ENCODE measurements around the gene LAMA5.

The LAMA5 gene

DNA sequence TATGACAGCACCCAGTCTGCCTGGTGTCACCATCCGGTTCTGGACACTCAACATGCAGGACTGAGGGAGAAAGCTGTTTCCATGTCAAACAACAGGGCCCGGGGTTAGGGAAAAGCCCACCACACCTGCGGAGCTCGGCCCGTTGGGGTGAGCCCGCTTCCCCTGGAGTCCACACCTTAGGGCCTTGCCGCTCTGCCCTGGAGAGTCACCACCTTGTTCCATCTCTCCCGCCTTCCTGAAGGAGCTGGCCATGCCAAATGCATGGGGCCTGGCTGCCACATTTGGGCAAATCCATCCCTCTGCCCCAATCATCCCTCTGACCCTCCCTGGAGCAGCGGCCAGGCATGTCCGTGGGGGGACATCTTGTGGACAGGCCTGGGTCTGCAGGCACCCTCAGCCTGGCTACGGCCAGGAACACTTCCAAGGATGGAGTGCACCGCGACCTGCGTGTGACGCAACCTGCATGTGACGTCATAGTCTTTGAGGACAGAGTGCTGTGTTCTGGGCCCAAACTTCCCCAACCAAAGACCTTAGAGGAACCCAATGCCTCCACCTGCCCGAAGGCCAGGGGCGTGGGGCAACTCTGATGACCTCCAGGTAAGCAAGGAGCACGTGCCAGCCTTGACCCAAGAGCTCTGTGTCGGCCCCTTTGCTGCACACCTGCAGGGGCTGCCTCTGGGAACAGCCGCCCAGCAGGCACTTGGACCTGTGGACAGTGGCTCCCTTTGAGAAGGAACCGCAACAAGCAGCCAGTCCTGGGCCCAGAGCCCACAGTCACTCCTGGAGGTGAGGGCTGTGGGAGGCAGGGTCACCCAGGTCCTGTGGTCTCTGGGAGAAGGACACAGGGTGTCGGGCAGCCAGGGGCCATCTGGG, 38.2 kb upstream of the LAMA5 start:
- no peak for DNase-seq (ENCODE audit: low read depth)

DNA sequence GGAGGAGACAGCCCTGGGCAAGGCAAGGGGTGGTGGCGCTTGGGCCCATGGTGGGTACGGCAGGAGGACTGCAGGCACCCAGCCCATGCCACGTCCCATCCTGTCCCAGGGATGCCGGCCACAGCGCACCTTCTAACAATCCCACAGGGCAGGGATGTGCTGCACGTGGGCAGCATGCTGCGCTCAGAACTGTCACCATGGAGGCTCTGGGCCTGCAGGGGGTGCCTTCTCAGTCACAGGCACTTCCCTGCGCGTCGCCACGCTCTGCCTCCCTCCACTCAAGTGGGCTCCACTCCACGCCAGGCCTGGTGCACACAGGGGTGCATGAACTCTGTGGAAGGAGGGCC, 37.6 kb upstream of the LAMA5 start:
- no peak for DNase-seq (ENCODE audit: low read depth)

DNA sequence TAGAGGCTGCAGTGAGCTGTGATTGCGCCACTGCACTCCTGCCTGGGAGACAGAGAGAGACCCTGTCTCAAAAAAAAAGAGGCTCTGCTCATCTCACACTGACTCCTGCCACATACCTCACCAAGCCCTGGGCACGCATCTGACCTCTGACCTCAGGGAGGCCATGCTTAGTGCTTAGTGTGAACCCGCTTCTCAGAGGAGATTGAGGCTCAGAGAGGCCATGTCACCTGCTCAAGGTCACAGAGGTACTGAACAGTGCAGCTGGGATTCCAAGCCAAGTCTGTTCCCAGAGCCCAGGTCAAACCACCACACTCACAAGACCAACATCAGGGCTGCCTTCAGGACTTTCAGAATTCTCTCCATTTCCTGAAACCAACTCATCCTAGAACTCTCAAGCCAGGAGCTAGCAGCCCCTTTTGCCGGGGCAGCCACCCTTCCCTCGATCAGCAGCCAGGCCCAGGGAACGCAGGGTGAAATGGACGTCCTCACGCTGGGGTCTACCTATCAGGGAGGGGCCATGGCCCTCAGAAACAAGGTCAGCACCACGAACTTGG, 37.1 kb upstream of the LAMA5 start:
- DNase-seq (ENCODE audit: low read depth), result no peak

DNA sequence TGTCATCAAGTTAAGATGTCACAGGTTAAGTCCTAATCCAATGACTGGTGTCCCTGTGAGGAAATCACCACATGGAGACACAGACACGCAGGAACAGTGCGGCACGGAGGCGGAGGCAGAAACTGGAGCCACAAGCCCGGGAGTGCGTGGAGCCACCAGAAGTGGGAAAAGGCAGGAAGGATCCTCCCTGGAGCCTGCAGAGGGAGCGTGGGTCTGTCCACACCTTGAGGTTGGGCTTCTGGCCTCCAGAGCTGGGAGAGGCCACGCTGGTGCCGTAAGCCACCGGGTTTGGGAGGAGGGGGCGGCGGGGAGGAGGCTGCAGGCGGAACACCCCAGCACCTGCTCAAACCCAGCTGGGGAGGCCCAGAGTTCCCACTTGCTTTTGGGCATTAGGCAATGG, 36.2 kb upstream of the LAMA5 start:
- DNase-seq (ENCODE audit: low read depth), result no peak

DNA sequence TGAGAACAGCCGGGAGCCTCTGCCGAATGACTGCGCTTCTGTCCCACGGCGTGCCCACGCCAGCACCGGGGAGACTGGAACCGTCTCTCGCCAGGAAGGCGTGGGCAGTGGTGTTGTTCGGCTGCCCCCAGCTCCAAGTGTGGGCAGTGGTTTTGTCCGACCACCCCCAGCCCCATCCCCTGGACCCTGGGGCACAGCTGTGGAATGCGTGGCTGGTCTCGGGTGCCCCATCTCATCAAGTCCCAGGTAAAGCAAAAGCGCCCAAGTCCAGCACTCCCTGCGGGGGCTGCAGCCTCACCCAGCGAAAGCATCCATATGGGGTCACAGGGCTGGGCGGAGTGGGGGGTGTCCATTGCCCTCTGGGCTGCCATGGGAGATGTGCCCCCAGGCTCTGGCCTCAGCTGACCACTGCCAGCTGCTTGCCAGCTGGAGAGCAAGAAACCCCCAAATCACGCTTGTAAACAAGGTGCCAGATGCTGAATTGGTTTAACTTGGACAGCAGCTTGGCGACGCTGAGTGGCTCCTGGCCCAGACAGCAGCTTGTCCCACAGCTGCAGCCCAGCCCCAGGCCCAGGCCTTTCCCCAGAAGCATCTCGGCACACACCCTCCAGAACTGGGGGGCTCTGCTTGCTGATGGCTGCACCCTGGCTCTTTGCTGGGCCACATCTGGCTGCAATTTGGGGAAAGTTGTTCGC, 35.5 kb upstream of the LAMA5 start:
- DNase-seq (ENCODE audit: low read depth), result no peak

DNA sequence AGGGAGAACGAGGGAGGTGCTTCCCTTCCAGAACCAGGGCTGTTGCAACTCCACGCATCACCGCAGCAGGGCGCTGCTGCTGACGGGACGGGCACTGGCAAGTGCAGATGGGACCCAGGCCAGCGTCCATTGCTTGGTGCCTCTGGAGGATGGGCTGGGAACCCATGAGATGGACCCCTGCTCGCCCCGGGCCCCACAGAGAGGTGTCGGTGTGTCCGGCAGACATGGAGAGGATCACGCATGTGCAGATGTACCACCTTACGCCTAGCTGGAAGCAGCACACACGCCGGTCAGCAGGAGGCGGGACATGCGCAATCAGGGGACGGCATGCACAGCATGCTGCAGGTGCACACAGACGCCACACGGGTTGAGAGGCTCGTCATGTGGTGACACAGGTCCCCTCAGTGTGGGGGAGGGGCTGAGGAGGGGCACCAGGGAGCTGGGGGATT, 34.2 kb upstream of the LAMA5 start:
- DNase-seq (ENCODE audit: low read depth), result no peak

DNA sequence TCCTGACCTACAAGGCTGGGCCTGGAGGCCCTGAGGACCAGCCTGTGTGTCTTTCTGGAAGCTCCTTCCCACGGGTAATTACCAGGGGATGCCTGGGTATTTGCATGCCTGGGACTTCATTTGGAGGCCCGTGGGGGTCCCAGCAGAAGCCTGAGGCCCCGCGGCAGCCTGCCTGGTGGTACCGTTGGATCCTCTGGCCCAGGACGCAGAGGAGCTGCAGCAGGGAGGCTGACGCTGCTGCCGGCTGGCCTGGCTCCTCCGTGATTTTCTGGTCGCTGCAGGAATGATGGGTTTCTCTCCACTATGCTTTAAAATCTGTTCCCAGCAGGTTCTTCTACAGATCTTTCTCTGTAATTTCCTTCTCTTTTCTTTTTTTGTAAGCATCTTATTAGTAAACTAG, 33.4 kb upstream of the LAMA5 start:
- DNase-seq (ENCODE audit: low read depth), result no peak

DNA sequence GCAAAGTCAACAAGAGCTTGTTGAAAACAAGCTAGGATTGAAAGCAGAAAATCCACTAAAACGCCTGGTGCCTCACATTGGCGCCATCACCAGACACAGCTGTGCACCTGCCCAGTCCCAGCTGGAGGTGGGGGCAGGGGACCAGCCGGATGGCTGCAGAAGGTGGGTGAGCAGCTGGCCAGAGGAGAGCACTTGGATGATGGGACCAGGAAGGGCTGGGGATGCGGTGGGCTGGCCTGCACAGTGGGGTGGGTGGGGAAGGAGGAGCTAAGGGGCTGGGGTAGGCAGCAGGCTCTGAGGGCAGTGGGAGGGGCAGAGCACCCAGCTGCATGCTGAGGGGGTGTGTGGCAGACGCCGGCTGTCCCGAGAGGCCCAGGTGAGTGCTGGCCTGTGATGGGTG, 32.9 kb upstream of the LAMA5 start:
- no peak for DNase-seq (ENCODE audit: low read depth)

DNA sequence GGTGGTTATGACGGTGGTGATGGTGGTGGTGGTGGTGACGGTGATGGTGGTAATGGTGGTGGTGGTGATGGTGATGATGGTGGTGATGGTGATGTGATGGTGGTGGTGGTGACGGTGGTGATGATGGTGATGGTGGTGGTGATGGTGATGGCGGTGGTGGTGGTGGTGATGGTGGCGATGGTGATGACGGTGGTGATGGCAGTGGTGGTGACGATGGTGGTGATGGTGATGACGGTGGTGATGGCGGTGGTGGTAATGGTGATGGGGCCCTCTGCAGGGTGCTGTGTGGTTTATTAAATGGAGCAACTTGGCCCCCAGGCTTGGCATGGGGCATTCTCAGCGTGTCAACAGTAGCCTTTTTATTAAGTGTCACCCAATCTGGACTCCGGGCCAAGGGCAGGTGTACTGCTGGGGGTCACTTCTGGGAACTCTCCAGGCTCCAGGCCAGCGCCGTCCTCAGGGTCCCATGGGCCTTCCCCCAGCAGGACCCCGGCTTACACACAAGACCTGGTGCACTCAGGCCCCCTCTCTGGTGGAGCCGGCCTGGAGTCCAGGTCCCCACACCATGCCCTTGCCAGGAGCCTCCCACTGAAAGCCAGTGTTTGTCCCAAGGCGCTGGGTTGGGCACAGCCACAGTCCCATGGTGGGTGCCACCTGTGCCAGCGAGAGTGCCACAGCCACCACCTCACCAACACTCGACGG, 31.2 kb upstream of the LAMA5 start:
- no peak for DNase-seq (ENCODE audit: low read depth)

DNA sequence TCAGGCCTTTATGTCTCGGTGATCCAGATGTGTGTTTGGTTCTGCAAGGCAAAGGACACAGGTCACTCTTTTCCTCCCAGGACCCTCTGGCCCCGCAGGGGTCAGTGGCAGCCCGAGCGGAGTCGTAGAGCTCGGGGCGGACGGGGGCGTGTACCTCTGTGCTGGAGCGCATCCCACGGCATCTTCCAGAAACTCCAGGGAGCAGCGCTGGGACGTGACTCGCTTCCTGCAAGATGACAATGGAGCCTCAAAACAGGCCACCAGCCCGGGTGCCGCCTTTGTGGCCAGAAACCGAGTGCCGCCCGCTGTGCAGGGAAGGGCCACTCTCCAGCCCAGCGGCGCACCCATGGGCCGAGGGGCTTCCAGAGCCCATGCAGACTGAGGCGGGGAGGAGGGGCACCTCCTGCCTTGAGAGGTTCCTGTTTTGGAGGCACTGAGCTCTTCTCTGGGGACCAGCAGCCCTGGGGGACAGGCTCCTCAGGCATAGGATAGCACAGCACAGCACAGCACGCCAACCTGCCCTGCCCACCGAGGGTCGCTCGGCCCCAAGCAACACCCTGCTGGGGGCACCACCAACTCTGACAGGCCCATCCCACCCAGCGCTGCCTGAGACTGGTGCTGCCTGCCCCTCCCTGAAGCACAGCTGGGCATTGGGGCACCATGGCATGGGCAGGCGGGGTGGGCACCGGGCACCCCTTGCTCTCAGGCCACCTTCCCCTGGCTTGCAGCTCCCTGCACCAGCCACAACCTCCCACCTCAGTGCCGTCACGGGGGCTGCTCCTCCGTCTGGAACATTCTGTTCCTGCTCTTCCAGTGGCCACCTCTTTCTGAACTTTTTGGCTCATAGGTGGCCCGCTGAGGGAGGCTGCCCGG, 29.5 kb upstream of the LAMA5 start:
- no peak for DNase-seq (ENCODE audit: low read depth)

DNA sequence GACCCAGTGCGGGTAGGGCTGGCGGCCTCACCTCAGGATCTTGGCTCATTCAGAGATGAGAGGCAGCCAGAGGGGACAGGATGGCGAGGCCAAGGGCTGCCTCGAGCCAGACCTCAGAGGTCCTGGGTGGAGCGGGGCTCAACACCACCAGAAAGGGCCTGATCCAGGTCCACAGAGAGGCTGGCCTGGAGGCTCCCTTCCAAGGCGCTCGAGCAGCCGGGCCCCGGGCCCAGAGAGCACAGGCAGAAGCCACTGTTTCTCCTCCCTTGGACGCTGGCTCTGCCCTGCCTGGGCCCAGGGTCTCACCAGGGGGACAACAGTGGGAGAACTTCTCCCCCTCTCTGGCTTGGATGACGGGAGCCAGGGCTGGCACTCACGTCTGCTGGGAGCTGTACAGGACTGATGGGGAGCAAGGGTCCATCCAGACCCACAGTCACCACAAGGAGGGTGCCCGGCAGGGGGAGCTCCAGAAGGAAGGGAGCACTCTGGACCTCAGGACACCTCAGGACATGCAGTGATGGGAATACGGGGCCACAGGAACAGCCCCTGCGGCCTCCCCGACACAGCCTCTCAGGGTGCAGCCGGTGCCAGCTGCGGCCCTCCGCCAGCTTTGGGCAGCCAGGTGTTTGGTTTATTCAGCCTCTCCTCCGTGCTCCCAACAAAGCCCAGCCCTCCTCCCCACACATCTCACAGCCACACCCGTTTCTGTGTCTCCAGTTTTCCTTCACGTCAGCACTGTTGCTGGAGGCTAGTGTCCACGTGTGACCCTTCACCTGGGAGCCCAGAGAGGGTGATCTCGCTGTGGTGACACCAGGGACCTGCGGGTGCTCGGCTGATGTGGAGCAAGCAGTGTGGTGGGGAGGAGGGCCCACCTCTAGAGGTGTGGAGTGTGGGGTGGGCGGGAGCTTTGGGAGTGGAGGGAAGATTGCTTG, 28.5 kb upstream of the LAMA5 start:
- DNase-seq (ENCODE audit: low read depth), result no peak

DNA sequence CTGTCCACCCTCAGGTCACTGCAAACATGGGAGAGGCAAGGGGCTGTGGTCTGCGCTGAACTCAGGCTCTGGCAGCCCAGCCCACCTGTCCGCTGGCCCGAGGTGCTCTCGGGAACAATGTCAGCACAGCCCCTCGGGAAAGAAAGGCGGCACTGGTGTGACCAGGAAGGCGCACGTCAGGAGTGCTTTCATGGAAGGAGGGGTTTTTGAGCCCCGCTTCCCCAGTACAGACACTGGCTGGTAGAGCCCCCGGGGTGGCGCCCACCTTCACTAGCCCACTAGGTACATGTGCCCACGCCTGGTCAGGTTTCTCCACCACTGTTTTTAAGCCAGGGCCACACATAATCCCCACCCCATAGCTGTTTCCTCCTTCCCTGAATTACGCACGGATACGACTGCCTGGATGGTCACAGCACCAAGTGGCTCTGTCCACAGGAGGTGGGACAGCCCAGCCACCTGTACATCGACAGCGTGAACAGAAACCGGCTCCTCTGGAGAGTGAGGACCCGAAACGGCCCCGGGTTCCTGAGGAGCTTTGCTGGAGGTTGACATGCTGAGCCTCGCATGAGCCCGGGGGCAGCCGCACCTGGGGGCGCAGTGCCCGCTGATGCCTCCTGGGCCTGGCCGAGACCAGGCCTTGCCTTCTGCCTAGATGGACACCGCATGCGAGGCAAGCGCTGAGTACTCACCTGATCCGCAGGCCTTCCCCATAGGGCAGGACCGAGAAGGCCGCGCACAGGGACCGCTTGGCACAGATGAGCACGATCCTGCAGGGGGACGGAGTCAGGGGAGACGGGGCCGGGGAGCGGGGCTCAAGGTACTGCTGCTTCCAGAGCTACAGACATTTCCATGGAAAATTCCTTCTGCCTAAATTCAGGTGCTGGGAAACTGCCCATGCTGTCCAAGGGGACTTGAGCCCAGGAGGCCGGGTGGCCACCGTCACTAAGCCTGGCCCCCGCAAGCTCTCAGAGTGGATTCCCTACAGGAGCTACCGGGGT, 27.4 kb upstream of the LAMA5 start:
- DNase-seq (ENCODE audit: low read depth), result no peak

DNA sequence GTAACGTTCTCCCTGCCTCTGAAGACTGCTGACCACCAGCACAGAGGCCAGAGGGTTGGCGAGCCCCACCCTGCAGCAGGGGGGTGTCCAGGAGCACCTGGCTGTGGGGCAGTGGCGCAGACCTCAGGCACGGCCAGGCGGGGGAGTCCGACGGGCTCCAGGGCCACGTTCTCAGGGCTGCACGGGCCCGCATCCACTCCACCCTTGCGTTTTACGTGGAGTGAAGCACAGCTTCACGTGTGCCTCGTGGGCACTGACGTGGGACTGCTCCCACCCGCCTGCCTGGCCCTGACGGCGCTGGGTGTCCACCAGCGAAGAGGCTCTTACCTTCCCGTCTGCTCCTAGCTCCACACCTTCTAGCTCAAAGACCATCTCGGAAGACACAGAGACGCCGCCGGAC, 26.7 kb upstream of the LAMA5 start:
- DNase-seq (ENCODE audit: low read depth), result no peak

DNA sequence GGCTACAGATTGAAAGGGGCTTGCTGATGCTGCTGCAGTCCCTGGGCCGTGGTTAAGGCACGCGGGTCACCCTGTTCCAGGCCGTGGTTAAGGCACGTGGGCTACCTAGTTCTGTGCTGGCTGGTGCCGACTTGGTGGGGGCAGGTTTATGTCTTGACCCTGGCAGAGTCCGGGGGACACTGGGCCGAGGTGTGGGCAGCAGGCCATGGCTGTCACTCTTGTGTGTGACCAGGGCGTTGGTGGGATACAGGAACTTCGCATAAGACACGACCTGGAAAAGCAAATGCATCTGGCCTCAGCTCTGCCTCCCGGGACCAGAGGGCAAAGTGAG, 26.2 kb upstream of the LAMA5 start:
- DNase-seq (ENCODE audit: low read depth), result no peak

DNA sequence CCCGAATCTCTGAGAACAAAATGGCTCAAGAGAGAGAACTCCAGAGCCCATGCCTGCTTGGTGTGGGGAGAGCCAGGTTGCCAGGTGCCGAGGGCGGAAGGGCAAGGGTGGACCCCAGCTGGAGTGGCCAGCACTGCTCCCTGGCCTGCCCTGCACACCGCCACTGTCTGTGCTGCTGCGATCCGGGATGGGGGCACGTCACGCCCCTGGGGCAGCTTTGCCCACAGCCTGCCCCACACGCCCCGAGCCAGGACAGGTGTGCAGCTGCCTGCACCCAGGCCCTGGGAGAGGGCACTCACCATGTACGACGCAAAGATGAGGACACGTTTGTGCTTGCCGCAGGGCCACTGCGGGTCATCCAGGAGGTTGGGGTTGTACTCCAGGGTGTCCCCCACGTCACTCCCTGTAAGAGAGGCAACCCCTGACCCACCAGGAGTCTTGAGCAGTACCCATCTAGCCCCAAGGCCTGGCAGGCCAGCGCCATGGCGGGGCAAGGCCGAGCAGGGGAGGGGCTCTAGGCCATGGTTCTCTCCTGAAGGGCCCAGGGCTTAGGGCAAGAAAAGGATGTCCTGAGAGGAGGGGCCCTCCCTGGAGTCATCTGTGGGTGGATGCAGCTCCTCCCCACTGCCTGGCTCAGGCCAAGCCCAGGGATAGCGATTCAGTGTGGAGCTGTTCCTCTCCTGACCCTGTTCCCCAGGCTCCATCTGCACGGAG, 25.7 kb upstream of the LAMA5 start:
- no peak for DNase-seq (ENCODE audit: low read depth)

DNA sequence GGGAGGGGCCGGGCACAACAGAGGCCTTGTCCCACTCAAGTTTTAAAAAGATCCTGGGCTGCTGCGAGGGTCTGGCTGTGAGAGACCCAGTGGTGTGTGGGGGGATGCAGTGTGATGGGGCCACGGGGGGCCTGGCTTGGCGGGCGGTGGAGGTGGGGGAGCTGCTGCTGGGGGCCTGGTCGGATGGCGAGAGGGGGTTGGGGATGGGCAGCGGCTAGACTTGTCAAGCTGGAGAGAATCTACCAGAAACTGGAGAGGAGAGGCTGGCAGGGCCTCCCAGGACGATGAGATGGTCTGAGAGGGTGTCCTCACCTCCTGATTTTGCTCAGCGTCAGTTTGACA, 24.9 kb upstream of the LAMA5 start:
- no peak for DNase-seq (ENCODE audit: low read depth)

DNA sequence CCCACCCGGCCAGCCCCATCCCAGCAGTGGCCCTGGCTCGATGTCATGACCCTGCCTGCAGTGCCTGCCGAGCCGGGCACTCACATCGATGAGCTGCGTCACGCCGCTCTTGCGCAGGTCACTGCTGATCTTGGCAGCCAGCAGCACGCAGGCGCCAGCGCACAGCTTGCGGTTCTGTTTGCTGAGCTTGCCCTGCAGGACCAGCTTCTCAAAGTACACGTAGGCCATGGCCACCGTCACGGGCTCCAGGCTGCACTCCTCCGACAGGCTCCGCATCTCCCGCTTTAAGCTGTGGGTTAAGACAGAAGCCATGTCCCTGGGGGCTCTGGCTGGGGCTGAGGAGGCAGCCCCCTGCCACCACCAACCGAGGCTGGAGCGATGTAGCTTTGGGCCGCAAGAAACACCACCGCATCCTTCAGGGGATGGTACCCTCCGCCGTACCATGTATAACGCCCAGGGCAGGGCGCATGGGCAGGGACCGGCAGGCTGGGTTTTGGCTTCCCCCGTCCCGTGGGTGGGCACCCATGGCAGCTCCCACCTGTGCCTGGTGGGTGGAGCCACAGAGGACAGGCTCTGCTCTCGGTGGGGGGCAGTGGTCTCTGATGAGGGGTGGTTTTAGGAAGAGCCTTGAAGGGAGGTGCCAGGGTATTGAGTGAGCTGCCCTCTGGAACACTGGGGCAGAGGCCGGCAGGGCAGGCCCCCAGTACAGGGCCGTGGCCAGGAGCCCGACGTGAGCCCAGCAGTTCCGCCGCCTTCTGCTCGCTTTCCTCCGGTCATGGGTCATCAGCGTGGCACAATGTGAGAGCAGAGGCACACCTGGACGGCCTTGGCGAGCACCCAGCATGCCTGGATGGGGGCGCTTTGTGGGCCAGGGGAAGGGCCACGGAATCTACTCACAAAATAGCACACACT, 24.3 kb upstream of the LAMA5 start:
- DNase-seq (ENCODE audit: low read depth), result no peak

Data from activated T-helper 1 cell treated with Interleukin-2 at 50 U/mL for 16 hours (primary cell).